HG02970 (cell line): ENCODE data around the gene RASA4B.
"Not testable (repeated sequence)": the region's sequence is repeated elsewhere in the genome, so short reads cannot be mapped to it uniquely, and the experiment has no call there.

ENCODE experiments used
- ATAC-seq: cut with Tn5 transposase; IDR thresholded peaks from one replicate; pipeline ENCODE4 v1.9.1; 2021; ENCODE audit warnings: mild to moderate bottlenecking, moderate library complexity, moderate number of reproducible peaks; ENCODE audit not compliant: unreplicated experiment, low FRiP score

RASA4B gene

GRCh38 chr7:102456327-102456726, 61.2 kb downstream of the RASA4B start:
- ATAC-seq = no peak

- no peak for ATAC-seq
Measured at GRCh38 chr7:102455596-102455995, 62.0 kb downstream of the RASA4B start.

DNA sequence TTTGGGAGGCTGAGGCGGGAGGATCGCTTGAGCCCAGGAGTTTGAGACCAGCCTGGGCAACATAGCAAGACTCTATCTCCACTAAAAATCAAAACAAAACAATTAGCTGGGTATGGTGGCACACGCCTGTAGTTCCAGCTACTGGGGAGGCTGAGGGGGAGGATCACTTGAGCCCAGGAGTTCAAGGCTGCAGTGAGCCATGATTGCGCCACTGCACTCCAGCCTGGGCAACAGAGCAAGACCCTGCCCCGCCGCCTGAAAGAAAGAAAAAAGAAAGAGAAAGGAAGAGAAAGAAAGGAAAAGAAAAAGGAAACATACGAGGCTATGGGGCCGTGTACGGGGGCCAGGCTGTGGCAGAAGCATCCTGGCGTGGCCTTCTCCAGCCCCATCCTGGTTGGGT, 62.6 kb downstream of the RASA4B start:
- ATAC-seq = not testable (repeated sequence)

- ATAC-seq = no peak
Measured at GRCh38 chr7:102454468-102454867, 63.1 kb downstream of the RASA4B start.

DNA sequence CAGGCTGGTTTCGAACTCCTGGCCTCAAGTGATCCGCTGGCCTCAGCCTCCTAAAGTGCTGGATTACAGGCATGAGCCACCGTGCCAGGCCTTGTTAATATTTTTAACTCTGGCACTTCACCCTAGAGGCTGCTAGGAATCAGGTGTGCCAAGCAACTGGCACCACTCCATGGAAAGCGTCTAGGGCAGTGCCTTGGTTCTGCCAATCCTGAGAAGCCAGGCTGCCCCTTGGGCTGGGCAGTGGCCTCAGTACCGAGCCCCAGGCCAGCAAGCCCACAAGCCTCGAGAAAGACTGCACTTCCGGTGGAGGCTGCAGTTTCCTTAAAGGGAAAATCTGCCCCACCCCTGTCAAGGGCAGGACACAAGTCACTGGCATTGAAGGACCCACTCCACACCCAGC, 64.3 kb downstream of the RASA4B start:
- no peak for ATAC-seq

DNA sequence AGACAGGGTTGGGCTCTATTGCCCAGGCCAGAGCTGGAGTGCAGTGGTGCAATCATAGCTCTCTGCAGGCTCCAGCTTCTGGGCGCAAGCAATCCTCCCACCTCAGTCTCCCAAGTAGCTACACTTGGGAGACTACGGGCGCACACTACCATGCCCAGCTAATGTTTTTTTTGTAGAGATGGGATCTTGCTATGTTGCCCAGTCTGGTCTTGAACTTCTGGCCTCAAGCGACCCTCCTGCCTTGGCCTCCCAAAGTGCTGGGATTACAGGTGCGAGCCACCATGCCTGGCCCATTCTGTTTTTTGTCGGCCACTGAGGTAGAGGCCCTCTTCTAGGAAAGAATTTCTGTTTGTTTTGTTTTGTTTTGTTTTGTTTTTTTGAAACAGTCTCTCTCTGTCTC, 65.1 kb downstream of the RASA4B start:
- no peak for ATAC-seq

DNA sequence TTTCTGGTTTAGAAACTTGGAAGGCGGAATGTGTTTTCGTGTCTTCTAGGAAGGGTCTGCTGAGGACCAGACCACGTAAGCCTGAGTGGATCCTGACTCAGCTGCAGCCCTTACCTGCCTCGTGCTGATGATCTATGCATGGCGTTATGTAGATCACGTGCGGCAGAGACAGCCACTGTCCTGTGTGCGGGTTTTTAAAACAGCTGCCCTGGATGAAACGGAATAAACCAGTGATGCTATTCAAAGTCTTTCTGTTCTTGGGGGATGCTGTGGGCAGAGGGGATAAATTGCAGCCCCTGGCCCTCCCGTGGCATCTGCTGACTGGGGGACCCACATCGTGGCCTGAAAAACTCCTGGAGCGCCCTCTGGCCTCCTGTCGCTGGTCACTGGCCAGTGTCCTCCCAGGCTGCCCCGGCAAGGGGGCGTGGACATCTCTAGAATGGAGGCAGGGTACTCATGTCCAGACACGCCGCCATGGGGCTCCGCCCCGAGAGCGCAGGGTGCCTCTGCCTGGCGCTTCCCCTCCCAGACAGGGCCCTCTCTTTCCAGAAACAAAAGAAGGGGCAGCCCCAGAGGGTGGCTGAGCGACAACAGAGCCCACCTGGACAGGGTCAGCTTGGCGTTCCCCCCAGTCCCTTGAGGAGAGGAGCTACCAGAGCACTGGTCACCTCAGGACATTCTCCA, 66.1 kb downstream of the RASA4B start:
- ATAC-seq = no peak

DNA sequence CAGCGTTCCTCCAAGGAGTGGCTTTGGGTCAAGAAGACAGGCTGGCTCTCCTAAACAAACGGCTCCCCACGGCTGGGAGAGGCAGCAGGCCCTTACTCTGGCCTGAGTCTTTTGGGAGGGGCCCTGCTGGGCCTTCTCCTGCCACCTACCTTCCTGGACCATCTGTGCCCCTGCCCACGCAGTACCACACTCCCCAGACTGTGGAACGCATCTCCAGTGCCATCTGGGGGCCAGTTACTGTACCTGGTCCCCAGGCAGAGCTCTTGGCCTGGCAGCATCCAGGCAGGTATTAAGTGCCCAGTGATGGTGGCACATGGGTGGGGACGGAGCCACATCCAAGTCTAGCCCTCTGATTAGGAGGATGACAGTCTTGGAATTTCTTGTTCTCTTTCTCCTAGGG, 67.3 kb downstream of the RASA4B start:
- no peak for ATAC-seq

DNA sequence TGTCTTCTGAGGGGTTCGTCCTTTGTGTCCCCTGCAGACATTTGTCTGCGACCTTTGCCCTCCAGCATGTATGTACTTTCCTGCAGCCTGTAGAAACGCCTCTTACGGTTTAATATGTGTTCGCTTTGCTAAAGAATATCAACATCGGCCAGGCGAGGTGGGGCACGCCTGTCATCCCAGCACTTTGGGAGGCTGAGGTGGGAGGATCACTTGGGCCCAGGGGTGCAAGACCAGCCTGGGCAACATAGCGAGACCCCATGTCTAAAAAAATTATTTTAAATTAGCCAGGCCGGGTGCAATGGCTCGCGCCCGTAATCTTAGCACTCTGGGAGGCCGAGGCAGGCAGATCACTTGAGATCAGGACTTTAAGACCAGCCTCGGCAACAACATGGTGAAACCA, 68.4 kb downstream of the RASA4B start:
- ATAC-seq = no peak

GRCh38 chr7:102447311-102447710, 70.3 kb downstream of the RASA4B start:
- ATAC-seq = no peak

- no peak for ATAC-seq
Measured at GRCh38 chr7:102446387-102447156, 71.0 kb downstream of the RASA4B start.

GRCh38 chr7:102445674-102446071, 71.9 kb downstream of the RASA4B start:
- ATAC-seq = no peak

GRCh38 chr7:102444961-102445673, 72.5 kb downstream of the RASA4B start:
- no peak for ATAC-seq

GRCh38 chr7:102439963-102440795, 77.4 kb downstream of the RASA4B start:
- ATAC-seq = no peak

DNA sequence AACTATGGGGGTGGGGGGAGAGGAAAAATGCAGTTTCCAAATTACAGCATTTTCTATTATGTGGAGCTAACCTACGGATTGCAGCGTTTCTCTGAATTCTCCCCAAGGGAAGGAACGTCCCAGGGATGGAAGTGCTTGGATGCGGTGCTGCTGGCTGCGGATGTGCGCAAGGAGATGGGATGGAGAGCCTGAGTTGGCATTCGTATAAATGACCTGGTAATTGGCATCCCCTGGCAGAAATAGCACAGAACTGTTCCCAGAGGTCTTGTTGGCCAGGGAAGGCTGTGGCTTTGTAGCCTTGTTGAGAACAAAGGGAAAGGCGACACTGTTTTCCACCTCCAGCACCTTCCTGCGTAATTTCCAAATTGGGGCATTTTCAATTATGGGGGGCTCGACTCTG, 81.5 kb downstream of the RASA4B start:
- no peak for ATAC-seq

DNA sequence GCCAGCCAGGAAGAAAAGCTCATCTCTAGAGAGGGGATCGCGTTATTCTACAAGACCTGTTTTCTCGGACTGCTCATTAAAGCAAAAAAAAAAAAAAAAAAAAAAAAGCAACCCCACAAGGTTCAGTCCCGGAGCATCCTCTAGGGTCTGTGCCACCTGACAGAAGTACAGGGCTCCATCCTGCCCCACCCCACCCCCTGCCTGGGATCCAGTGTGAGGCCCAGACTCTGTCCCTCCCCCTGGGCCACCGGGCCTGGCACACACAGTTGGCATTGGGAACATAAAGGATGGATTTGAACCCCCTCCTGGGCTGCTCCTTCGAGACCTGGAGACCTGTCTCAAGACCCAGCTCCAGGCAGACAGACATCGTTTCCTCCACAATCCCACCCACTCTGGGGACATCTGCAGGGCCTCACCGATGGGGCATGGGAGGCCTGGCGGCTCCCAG, 83.5 kb downstream of the RASA4B start:
- no peak for ATAC-seq

- ATAC-seq = peak; percentile 67
Measured at GRCh38 chr7:102433219-102434038, 84.1 kb downstream of the RASA4B start, which contains the start of gene ORAI2. ORAI2 (plus strand) TSS chr7:102433575; CDS start chr7:102438957, 5,382 bp downstream.
